COR-L47 (cell line): Measurements from ENCODE around the gene DHX58.

Experiments
- DNase-seq: peaks from one replicate; lab custom pipeline; 2025; lab: John Stamatoyannopoulos, UW

DHX58 gene

GRCh38 chr17:42110301-42111264 lies 1.9 kb downstream of the DHX58 start:
- DNase-seq, result no peak

- no peak for DNase-seq
These were observed 3.4 kb downstream of the DHX58 start for GRCh38 chr17:42109086-42109485.

- DNase-seq, result peak; percentile 86
These were observed 4.6 kb downstream of the DHX58 start for GRCh38 chr17:42107597-42108576.

- no peak for DNase-seq
These were observed 5.4 kb downstream of the DHX58 start for GRCh38 chr17:42107124-42107523.

- DNase-seq, result no peak
These were observed 6.5 kb downstream of the DHX58 start for GRCh38 chr17:42106009-42106408.

- no peak for DNase-seq
These were observed 8.2 kb downstream of the DHX58 start for GRCh38 chr17:42104264-42104663.

- no peak for DNase-seq
These were observed 9.1 kb downstream of the DHX58 start for GRCh38 chr17:42103221-42103954.

GRCh38 chr17:42101513-42102292 lies 10.8 kb downstream of the DHX58 start:
- peak; percentile 18 for DNase-seq

GRCh38 chr17:42098730-42099399 lies 13.6 kb downstream of the DHX58 start:
- no peak for DNase-seq

GRCh38 chr17:42097691-42098631 lies 14.6 kb downstream of the DHX58 start, which contains the start of gene ZNF385C:
Gene ZNF385C (minus strand): TSS chr17:42098473. CDS start chr17:42063056, 35,417 bp downstream.
- DNase-seq, result peak; percentile 3

- no peak for DNase-seq
These were observed 16.0 kb downstream of the DHX58 start for GRCh38 chr17:42096360-42097111.

- DNase-seq, result no peak
These were observed 18.0 kb downstream of the DHX58 start for GRCh38 chr17:42094375-42095069.

GRCh38 chr17:42092939-42093338 lies 19.6 kb downstream of the DHX58 start:
- no peak for DNase-seq

GRCh38 chr17:42090964-42091790 lies 21.3 kb downstream of the DHX58 start:
- no peak for DNase-seq

- no peak for DNase-seq
These were observed 23.8 kb downstream of the DHX58 start for GRCh38 chr17:42088736-42089135.

GRCh38 chr17:42087736-42088705 lies 24.5 kb downstream of the DHX58 start:
- DNase-seq, result no peak
